AG04449 (cell line): Measurements from ENCODE around the gene KHK.

Experiments used
- CTCF ChIA-PET: fragments of 350-600 bp; formaldehyde crosslinking; extraction: SDS; loops from one replicate; lab custom pipeline; 2021; ENCODE audit warnings: antibody characterized with exemption; lab: Yijun Ruan, JAX
- POLR2A ChIA-PET: fragments of 400-600, 350-600 bp; formaldehyde crosslinking; extraction: SDS; loops from one replicate; lab custom pipeline; 2020; ENCODE audit warnings: antibody characterized with exemption, inconsistent platforms; lab: Yijun Ruan, JAX
- DNase-seq: peaks from one replicate; pipeline ENCODE4 v3.0.0-alpha.2; 2010; ENCODE audit warnings: low read depth, low spot score
- H3K4me3 ChIP-seq: 2 replicates; pipeline ENCODE4 v1.5.1; 2011; ENCODE audit warnings: low read depth, mild to moderate bottlenecking, control low read depth, low read length
- CTCF ChIP-seq: IDR thresholded peaks from one replicate; pipeline ENCODE4 v1.5.1; 2011; ENCODE audit warnings: mild to moderate bottlenecking, moderate library complexity, low read length, control low read depth, inconsistent platforms; ENCODE audit not compliant: insufficient read depth; ENCODE audit errors: missing control alignments

Gene KHK

GRCh38 chr2:27086724-27087593 lies at the start of gene KHK:
Gene KHK, plus strand, starts transcription at chr2:27086772. Its CDS starts 488 bp downstream, at chr2:27087260.
- TF ChIP-seq CTCF, result no peak
- ChIA-PET CTCF (interaction anchor here (0.6 to 10.3 kb wide), 19 partner anchors 9 to 216 kb away, joined by 3 to 73 read pairs (median 7); partner anchors contain the start of genes AGBL5, EMILIN1 and TRIM54), POLR2A (interaction anchor here (1.1 to 2.6 kb wide), 3 partner anchors 15 to 64 kb away, joined by 3 to 18 read pairs (median 6); partner anchors contain the start of genes AGBL5 and OST4)
- DNase-seq, result no peak
- peak within 1 kb of the TSS; percentile 46 for H3K4me3 ChIP-seq

- POLR2A ChIA-PET, result interaction anchor here (1.7 kb wide), 1 partner anchor 9 kb away, joined by 6 read pairs; no protein-coding TSS in a partner anchor
- DNase-seq, result no peak
- no peak overlapping the region for H3K4me3 ChIP-seq
- TF ChIP-seq CTCF, result no peak
- CTCF ChIA-PET, result interaction anchor here (0.8 to 1.2 kb wide), 3 partner anchors 11 to 22 kb away, joined by 3 to 5 read pairs (median 4); no protein-coding TSS in a partner anchor
These were observed 48.6 kb upstream of the KHK start for GRCh38 chr2:27038012-27038411.

- ChIA-PET POLR2A (interaction anchor here (3.4 kb wide), 1 partner anchor 12 kb away, joined by 13 read pairs; the partner anchor contains the start of gene AGBL5), CTCF (interaction anchor here (1.0 to 1.5 kb wide), 4 partner anchors 20 to 76 kb away, joined by 3 to 5 read pairs (median 4); no protein-coding TSS in a partner anchor)
- TF ChIP-seq CTCF, result no peak
- no peak for DNase-seq
- no peak overlapping the region for H3K4me3 ChIP-seq
These were observed 47.8 kb upstream of the KHK start for GRCh38 chr2:27038631-27039339.

- CTCF ChIA-PET, result interaction anchor here (1.0 to 1.8 kb wide), 5 partner anchors 10 to 77 kb away, joined by 3 to 6 read pairs (median 3); no protein-coding TSS in a partner anchor
- TF ChIP-seq CTCF, result no peak
- no peak overlapping the region for H3K4me3 ChIP-seq
- DNase-seq, result no peak
- POLR2A ChIA-PET, result interaction anchor here (3.4 kb wide), 1 partner anchor 11 kb away, joined by 13 read pairs; the partner anchor contains the start of gene AGBL5
These were observed 47.1 kb upstream of the KHK start for GRCh38 chr2:27039426-27039825.

- no peak for TF ChIP-seq CTCF
- ChIA-PET POLR2A (interaction anchor here (0.7 to 3.4 kb wide), 2 partner anchors 11 to 39 kb away, joined by 3 to 13 read pairs; partner anchors contain the start of gene AGBL5), CTCF (interaction anchor here (1.0 to 1.8 kb wide), 4 partner anchors 10 to 77 kb away, joined by 3 to 6 read pairs (median 4); no protein-coding TSS in a partner anchor)
- no peak overlapping the region for H3K4me3 ChIP-seq
- no peak for DNase-seq
These were observed 46.7 kb upstream of the KHK start for GRCh38 chr2:27039871-27040270.
